Lower leg skin (tissue), 3 donors: Measurements from ENCODE around the gene RASL12.

Source experiments
- POLR2A ChIP-seq, 2 donors: fragments of 450-650 bp; IDR thresholded peaks; one replicate each; pipeline ENCODE4 v1.6.1; 2016 to 2017; ENCODE audit warnings: antibody characterized with exemption in 2 of 2, mild to moderate bottlenecking in 1 of 2, moderate library complexity in 1 of 2
- TF ChIP-seq, protein P1 (sequence below), 3 donors: fragments of 450-650 bp; IDR thresholded peaks; one replicate each; pipeline ENCODE4 v1.5.1; 2016; ENCODE audit warnings: antibody characterized with exemption in 3 of 3, mild to moderate bottlenecking in 3 of 3, moderate library complexity in 2 of 3

- TF ChIP-seq, protein P1, sequence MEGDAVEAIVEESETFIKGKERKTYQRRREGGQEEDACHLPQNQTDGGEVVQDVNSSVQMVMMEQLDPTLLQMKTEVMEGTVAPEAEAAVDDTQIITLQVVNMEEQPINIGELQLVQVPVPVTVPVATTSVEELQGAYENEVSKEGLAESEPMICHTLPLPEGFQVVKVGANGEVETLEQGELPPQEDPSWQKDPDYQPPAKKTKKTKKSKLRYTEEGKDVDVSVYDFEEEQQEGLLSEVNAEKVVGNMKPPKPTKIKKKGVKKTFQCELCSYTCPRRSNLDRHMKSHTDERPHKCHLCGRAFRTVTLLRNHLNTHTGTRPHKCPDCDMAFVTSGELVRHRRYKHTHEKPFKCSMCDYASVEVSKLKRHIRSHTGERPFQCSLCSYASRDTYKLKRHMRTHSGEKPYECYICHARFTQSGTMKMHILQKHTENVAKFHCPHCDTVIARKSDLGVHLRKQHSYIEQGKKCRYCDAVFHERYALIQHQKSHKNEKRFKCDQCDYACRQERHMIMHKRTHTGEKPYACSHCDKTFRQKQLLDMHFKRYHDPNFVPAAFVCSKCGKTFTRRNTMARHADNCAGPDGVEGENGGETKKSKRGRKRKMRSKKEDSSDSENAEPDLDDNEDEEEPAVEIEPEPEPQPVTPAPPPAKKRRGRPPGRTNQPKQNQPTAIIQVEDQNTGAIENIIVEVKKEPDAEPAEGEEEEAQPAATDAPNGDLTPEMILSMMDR (IDR thresholded peaks at IDR 0.05), result no peak
- no peak for TF ChIP-seq POLR2A (IDR thresholded peaks at IDR 0.05)
These were observed 14.0 kb upstream of the RASL12 start for GRCh38 chr15:65081758-65082157.
